Breast epithelium (tissue), 3 donors: ENCODE data around the gene GNG12.

Source experiments
- POLR2A ChIP-seq: fragments of 450-650 bp; IDR thresholded peaks from one replicate; pipeline ENCODE4 v1.6.1; 2016; ENCODE audit warnings: antibody characterized with exemption, mild to moderate bottlenecking, moderate library complexity
- POLR2AphosphoS5 ChIP-seq, 3 donors: sonication (generic); formaldehyde crosslinking; IDR thresholded peaks; one replicate each; pipeline ENCODE4 v1.6.1; 2017; ENCODE audit warnings: antibody characterized with exemption in 3 of 3
- TF ChIP-seq, protein P1 (sequence below), 3 donors: fragments of 450-650 bp; IDR thresholded peaks; one replicate each; pipeline ENCODE4 v1.5.1; 2016 to 2017; ENCODE audit warnings: antibody characterized with exemption in 3 of 3, mild to moderate bottlenecking in 3 of 3, moderate library complexity in 3 of 3

GRCh38 chr1:67741736-67742135, 91.5 kb downstream of the GNG12 start:
- TF ChIP-seq POLR2A = no peak
- TF ChIP-seq, protein P1, sequence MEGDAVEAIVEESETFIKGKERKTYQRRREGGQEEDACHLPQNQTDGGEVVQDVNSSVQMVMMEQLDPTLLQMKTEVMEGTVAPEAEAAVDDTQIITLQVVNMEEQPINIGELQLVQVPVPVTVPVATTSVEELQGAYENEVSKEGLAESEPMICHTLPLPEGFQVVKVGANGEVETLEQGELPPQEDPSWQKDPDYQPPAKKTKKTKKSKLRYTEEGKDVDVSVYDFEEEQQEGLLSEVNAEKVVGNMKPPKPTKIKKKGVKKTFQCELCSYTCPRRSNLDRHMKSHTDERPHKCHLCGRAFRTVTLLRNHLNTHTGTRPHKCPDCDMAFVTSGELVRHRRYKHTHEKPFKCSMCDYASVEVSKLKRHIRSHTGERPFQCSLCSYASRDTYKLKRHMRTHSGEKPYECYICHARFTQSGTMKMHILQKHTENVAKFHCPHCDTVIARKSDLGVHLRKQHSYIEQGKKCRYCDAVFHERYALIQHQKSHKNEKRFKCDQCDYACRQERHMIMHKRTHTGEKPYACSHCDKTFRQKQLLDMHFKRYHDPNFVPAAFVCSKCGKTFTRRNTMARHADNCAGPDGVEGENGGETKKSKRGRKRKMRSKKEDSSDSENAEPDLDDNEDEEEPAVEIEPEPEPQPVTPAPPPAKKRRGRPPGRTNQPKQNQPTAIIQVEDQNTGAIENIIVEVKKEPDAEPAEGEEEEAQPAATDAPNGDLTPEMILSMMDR (IDR thresholded peaks at IDR 0.05) = no peak
- no peak for TF ChIP-seq POLR2AphosphoS5 (IDR thresholded peaks at IDR 0.05)
